Suprapubic skin (tissue), 4 donors: ENCODE data around the gene KSR1.

Source experiments
- CTCF ChIP-seq, 2 donors: fragments of 200-600 bp in 1 of 2; fragments of 450-650 bp in 1 of 2; sonication (generic) in 1 of 2; IDR thresholded peaks; one replicate each; pipeline ENCODE4 v1.5.1; 2016 to 2019; ENCODE audit warnings: antibody characterized with exemption in 2 of 2, mild to moderate bottlenecking in 1 of 2, moderate library complexity in 1 of 2
- EP300 ChIP-seq: sonication (generic); formaldehyde crosslinking; IDR thresholded peaks from one replicate; pipeline ENCODE4 v1.6.1; 2017; ENCODE audit warnings: antibody characterized with exemption
- POLR2A ChIP-seq, 2 donors: fragments of 450-650 bp; IDR thresholded peaks; one replicate each; pipeline ENCODE4 v1.6.1; 2017; ENCODE audit warnings: antibody characterized with exemption in 2 of 2, mild to moderate bottlenecking in 2 of 2, moderate library complexity in 2 of 2
- POLR2AphosphoS5 ChIP-seq, 3 donors: sonication (generic); formaldehyde crosslinking; IDR thresholded peaks; one replicate each; pipeline ENCODE4 v1.6.1; 2017; ENCODE audit warnings: antibody characterized with exemption in 3 of 3

DNA sequence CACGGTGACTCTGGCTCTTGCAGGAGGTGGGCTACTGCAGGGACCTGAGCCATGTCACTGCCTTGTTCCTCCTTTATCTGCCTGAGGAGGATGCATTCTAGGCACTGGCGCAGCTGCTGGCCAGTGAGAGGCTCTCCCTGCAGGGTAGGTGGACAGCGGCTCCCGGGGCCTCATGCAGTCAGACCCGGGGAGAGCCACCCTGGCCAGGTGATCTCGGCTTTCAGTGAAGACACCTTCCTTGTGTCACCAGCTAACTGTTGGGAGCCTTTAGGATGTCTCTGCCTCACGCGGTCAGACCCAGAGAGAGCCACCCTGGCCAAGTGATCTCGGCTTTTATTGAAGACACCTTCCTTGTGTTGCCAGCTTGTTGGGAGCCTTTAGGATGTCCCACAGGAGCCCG, 31.7 kb upstream of the KSR1 start:
- no peak for TF ChIP-seq CTCF (IDR thresholded peaks at IDR 0.05)
- no peak for TF ChIP-seq POLR2A (IDR thresholded peaks at IDR 0.05)
- no peak for TF ChIP-seq EP300
- TF ChIP-seq POLR2AphosphoS5 (IDR thresholded peaks at IDR 0.05): no peak
